ENCODE data around the gene IRF2BP2.
A peak's percentile ranks its signal among the peaks of the same experiment; 100 is the strongest.

Gene IRF2BP2

GRCh38 chr1:234619794-234620247 lies 9.8 kb upstream of the IRF2BP2 start:
- H3F3A ChIP-seq (ENCODE audit: insufficient read depth) = no peaks in the 10 kb centered on the region
- TF ChIP-seq CTCF (IDR thresholded peaks at IDR 0.05; ENCODE audit: insufficient read depth, low read length, poor library complexity, severe bottlenecking) (no peak), EZH2phosphoT487 (conservative IDR thresholded peaks at IDR 0.05; ENCODE audit: low read length) (no peak)
- no peak overlapping the region for H3K4me3 ChIP-seq (ENCODE audit: insufficient read depth, low read length, poor library complexity, severe bottlenecking)
- no peaks in the 10 kb centered on the region for H3K9me3 ChIP-seq (ENCODE audit: insufficient read depth, low read length)
- no peaks in the 10 kb centered on the region for H3K9me2 ChIP-seq (replicated peaks; ENCODE audit: insufficient read depth, low read length)
- no peak overlapping the region for H3K27ac ChIP-seq (ENCODE audit: low read depth, low read length)
- no peaks in the 10 kb centered on the region for H3K79me2 ChIP-seq (ENCODE audit: insufficient read depth, low read length)
- H3K36me3 ChIP-seq (ENCODE audit: low read length) = no peaks in the 10 kb centered on the region
- H2AFZ ChIP-seq (ENCODE audit: low read depth, low read length, severe bottlenecking) = no peak overlapping the region
- H3K27me3 ChIP-seq (ENCODE audit: low read length) = no peaks in the 10 kb centered on the region
- peak overlapping the region; percentile 0 for H3K4me2 ChIP-seq (ENCODE audit: low read depth, low read length, poor library complexity, severe bottlenecking)
- no peaks in the 10 kb centered on the region for H4K20me1 ChIP-seq (ENCODE audit: low read depth, low read length)
- H3K9ac ChIP-seq (ENCODE audit: low read length) = no peak overlapping the region

- H4K20me1 ChIP-seq (ENCODE audit: low read depth, low read length) = no peaks in the 10 kb centered on the region
- H3K9me2 ChIP-seq (replicated peaks; ENCODE audit: insufficient read depth, low read length) = no peaks in the 10 kb centered on the region
- H3K27ac ChIP-seq (ENCODE audit: low read depth, low read length) = no peak overlapping the region
- H3K4me2 ChIP-seq (ENCODE audit: low read depth, low read length, poor library complexity, severe bottlenecking) = no peak overlapping the region
- no peaks in the 10 kb centered on the region for H3K36me3 ChIP-seq (ENCODE audit: low read length)
- no peak overlapping the region for H3K4me3 ChIP-seq (ENCODE audit: insufficient read depth, low read length, poor library complexity, severe bottlenecking)
- no peaks in the 10 kb centered on the region for H3K9me3 ChIP-seq (ENCODE audit: insufficient read depth, low read length)
- H3K27me3 ChIP-seq (ENCODE audit: low read length) = no peaks in the 10 kb centered on the region
- no peaks in the 10 kb centered on the region; the same call in 1 of the 2 replicates for H3F3A ChIP-seq (ENCODE audit: insufficient read depth)
- no peak overlapping the region for H3K9ac ChIP-seq (ENCODE audit: low read length)
- H2AFZ ChIP-seq (ENCODE audit: low read depth, low read length, severe bottlenecking) = no peak overlapping the region
- no peaks in the 10 kb centered on the region for H3K79me2 ChIP-seq (ENCODE audit: insufficient read depth, low read length)
- TF ChIP-seq CTCF (IDR thresholded peaks at IDR 0.05; ENCODE audit: insufficient read depth, low read length, poor library complexity, severe bottlenecking) (no peak), EZH2phosphoT487 (conservative IDR thresholded peaks at IDR 0.05; ENCODE audit: low read length) (no peak)
Measured at GRCh38 chr1:234619071-234619480, 9.1 kb upstream of the IRF2BP2 start.

GRCh38 chr1:234618737-234619049 lies 8.7 kb upstream of the IRF2BP2 start:
- TF ChIP-seq EZH2phosphoT487 (conservative IDR thresholded peaks at IDR 0.05; ENCODE audit: low read length) (no peak), CTCF (IDR thresholded peaks at IDR 0.05; ENCODE audit: insufficient read depth, low read length, poor library complexity, severe bottlenecking) (no peak)
- Histone ChIP-seq H4K20me1 (ENCODE audit: low read depth, low read length) (no peaks in the 10 kb centered on the region), H2AFZ (ENCODE audit: low read depth, low read length, severe bottlenecking) (no peak overlapping the region), H3K36me3 (ENCODE audit: low read length) (no peaks in the 10 kb centered on the region), H3K9ac (ENCODE audit: low read length) (no peak overlapping the region), H3K9me2 (replicated peaks; ENCODE audit: insufficient read depth, low read length) (no peaks in the 10 kb centered on the region), H3K4me2 (ENCODE audit: low read depth, low read length, poor library complexity, severe bottlenecking) (no peak overlapping the region), H3K4me3 (ENCODE audit: insufficient read depth, low read length, poor library complexity, severe bottlenecking) (no peak overlapping the region), H3K9me3 (ENCODE audit: insufficient read depth, low read length) (no peaks in the 10 kb centered on the region), H3K27ac (ENCODE audit: low read depth, low read length) (no peak overlapping the region), H3K27me3 (ENCODE audit: low read length) (no peaks in the 10 kb centered on the region), H3F3A (ENCODE audit: insufficient read depth) (no peaks in the 10 kb centered on the region; the same call in 1 of the 2 replicates), H3K79me2 (ENCODE audit: insufficient read depth, low read length) (no peaks in the 10 kb centered on the region)
